Brain microvascular endothelial cell (primary cell): Measurements from ENCODE around the gene PER3.

ENCODE experiments used
- DNase-seq: peaks from one replicate; pipeline ENCODE4 v3.0.0-alpha.2; 2020
- H3K27ac ChIP-seq: fragments of 250-450 bp; sonication (Bioruptor Pico); 2 replicates; pipeline ENCODE4 v1.5.1; 2020; ENCODE audit warnings: mild to moderate bottlenecking, moderate library complexity
- H3K27me3 ChIP-seq: fragments of 250-450 bp; sonication (Bioruptor Pico); replicated peaks from 2 replicates; pipeline ENCODE4 v1.5.1; 2020; ENCODE audit warnings: mild to moderate bottlenecking
- H3K36me3 ChIP-seq: fragments of 250-450 bp; sonication (Bioruptor Pico); replicated peaks from 2 replicates; pipeline ENCODE4 v1.5.1; 2020; ENCODE audit warnings: mild to moderate bottlenecking
- H3K4me3 ChIP-seq: 2 replicates; pipeline ENCODE4 v1.5.1; 2011; ENCODE audit warnings: low read depth, mild to moderate bottlenecking, control low read depth, low read length, moderate library complexity
- in situ Hi-C: cut with HindIII; loops from 2 replicates; pipeline ENCODE4 v1.10.0; 2017; ENCODE audit warnings: low sequenced_read_pairs, low pct_ligation_motif_present
- TF ChIP-seq, protein P1 (sequence below): IDR thresholded peaks from 2 replicates; pipeline ENCODE4 v1.5.1; 2011; ENCODE audit warnings: low read depth, mild to moderate bottlenecking, moderate library complexity, low read length, control low read depth, inconsistent platforms; ENCODE audit errors: missing control alignments

Gene PER3

DNA sequence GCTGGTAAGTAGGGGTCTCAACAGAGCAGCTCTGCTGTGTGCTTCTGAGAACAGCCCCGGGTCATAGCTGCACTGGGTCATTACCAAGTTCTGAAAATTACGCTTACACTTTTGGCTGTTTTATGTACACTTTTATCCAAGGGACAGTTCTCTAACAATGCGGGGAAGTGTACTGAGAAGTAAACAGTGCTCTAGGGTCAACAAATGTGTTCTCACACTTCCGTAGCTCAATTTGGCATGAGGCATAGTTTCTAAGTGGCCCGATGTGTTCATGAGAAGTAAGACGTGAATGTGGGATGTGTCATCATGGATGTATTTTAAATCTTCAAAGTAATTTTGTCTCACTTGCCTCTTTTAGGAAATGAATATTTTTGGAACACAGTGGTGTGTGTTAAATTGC, 23.8 kb upstream of the PER3 start:
- no peaks in the 10 kb centered on the region for H3K36me3 ChIP-seq
- no peak overlapping the region for H3K27ac ChIP-seq
- in situ Hi-C loops = no loop called here
- DNase-seq = no peak
- no peaks in the 10 kb centered on the region for H3K27me3 ChIP-seq
- TF ChIP-seq, protein P1, sequence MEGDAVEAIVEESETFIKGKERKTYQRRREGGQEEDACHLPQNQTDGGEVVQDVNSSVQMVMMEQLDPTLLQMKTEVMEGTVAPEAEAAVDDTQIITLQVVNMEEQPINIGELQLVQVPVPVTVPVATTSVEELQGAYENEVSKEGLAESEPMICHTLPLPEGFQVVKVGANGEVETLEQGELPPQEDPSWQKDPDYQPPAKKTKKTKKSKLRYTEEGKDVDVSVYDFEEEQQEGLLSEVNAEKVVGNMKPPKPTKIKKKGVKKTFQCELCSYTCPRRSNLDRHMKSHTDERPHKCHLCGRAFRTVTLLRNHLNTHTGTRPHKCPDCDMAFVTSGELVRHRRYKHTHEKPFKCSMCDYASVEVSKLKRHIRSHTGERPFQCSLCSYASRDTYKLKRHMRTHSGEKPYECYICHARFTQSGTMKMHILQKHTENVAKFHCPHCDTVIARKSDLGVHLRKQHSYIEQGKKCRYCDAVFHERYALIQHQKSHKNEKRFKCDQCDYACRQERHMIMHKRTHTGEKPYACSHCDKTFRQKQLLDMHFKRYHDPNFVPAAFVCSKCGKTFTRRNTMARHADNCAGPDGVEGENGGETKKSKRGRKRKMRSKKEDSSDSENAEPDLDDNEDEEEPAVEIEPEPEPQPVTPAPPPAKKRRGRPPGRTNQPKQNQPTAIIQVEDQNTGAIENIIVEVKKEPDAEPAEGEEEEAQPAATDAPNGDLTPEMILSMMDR = no peak
- H3K4me3 ChIP-seq = no peak overlapping the region

DNA sequence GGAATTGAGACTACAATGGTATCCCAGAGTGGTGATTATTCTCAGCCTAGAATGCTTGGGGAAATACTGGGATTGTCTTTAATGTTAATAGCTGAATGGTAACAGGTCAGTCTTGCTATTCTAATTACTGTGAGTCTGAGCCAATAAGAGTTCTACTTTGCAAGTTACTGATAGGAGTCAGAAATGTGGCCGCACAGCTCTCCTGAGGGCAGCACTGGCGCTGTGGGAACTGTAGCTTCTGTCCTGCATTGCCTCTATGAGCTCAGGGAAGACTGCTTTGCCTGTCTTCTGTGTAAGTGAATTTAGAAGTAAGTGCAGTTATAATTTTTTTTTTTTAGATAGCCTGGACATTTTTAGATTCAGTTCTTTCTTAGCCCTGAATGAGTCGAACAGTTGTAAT, 23.0 kb upstream of the PER3 start:
- no peak for DNase-seq
- Histone ChIP-seq H3K27ac (no peak overlapping the region), H3K4me3 (no peak overlapping the region), H3K27me3 (no peaks in the 10 kb centered on the region), H3K36me3 (no peaks in the 10 kb centered on the region)
- TF ChIP-seq, protein P1 = no peak
- in situ Hi-C loops = no loop called here

DNA sequence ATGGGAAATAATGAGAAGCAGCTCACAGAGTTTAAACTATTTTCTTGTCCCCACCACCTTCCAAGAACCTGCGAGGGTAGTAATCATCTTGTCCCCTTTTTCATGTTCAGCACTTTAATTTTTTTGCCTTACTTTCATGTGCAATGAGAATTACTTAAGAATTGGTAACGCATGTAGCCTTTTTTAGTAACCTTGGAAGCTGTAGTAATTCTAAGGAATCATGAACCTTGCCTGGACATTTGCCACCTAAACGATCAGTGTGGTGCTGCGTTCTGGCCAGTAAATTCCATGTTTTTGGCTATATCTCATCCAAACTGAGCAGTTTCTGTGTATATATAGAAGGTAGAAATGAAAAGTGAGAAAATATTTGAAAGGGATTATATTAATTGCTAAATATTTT, 16.9 kb upstream of the PER3 start:
- Histone ChIP-seq H3K36me3 (no peaks in the 10 kb centered on the region), H3K27ac (no peak overlapping the region), H3K27me3 (no peaks in the 10 kb centered on the region), H3K4me3 (no peak overlapping the region)
- in situ Hi-C loops = no loop called here
- TF ChIP-seq, protein P1 = no peak
- no peak for DNase-seq

DNA sequence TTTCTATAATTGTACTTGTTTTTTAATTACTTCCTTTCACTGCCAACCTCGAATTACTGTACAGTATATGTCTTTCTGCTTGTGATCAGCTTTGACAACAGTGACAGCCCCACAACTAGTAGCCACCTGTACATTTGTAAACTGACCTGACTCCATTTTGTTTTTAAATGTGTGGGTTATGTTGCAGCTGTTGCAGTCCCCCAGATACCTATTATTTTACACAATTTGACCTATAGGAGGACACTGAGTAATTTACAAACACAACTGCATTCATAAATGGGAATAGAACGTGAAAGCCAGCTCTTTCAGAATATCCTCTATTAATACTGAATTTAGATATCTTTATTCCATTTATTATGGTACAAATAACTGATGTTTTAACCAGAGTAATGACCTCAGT, 15.5 kb upstream of the PER3 start:
- TF ChIP-seq, protein P1 = no peak
- in situ Hi-C loops = no loop called here

DNA sequence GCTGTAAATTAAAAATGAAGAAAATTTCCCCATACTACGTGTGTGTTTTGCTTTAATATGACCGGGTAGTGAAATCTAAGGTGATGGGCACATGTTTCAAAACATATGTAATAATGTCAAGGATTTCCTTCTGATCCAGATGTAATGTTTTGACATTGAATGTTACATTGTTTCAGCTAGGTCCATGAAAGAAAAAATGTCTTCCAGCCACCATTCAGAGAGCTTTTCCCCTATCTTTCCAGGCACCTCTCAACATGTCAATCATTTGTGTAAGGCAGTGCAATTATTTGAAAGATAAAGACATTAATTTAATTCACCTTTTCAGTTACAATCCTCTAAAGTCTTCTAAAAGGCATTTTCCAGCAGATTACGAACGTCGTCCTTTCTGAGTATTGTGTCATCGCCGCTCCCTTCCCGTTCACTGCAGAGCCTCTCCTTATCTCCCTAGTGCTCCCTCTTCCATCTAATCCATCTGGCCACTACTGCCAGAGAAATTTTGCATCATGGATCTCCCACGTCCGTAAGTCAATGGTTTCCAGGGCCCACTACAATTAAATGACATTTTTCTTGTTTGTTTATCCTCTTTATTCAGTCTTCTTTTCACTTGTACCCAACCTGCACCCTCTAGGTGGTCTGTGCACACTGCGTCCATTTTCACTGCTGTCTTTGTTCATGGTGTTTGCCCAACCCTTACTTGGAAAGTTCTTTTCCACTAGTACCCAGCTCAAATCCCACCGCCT, 14.2 kb upstream of the PER3 start:
- in situ Hi-C loops = no loop called here

More for the DNA sequence above, 15.5 kb upstream of the PER3 start:
- H3K27ac ChIP-seq = no peak overlapping the region
- H3K36me3 ChIP-seq = no peaks in the 10 kb centered on the region
- no peak for DNase-seq
- H3K27me3 ChIP-seq = no peaks in the 10 kb centered on the region
- H3K4me3 ChIP-seq = no peak overlapping the region

DNA sequence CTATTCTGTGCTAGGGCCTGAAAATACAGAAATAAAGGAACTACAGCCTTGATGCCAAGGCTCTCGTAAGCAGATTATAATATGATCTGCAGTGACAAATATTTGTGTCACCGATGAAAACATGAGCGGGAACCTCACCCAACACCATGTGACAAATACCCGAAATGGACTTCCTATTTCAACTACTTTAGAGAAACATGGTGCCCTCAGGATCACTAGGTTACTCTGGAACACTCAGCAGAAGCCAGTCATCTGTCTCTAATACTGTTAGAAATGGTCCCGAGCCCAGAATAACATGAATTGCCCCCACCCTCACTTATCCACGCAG, 13.5 kb upstream of the PER3 start:
- Histone ChIP-seq H3K27ac (peak overlapping the region; percentile 82), H3K4me3 (peak overlapping the region; percentile 86), H3K27me3 (no peaks in the 10 kb centered on the region), H3K36me3 (peaks cover 2% of the 10 kb centered on the region)
- TF ChIP-seq, protein P1 = no peak
- in situ Hi-C loops = no loop called here
- DNase-seq = no peak

More for the DNA sequence above, 14.2 kb upstream of the PER3 start:
- TF ChIP-seq, protein P1 = no peak
- peaks cover 1% of the 10 kb centered on the region for H3K36me3 ChIP-seq
- no peak overlapping the region for H3K27ac ChIP-seq
- no peaks in the 10 kb centered on the region for H3K27me3 ChIP-seq
- no peak for DNase-seq
- no peak overlapping the region for H3K4me3 ChIP-seq
